Mesenchymal stem cell (in vitro differentiated cells and primary cell): ENCODE data around the gene SLC41A3.

Experiments used
- DNase-seq: peaks from one replicate; pipeline ENCODE4 v3.0.0-alpha.2; 2013
- H2AFZ ChIP-seq: one replicate; pipeline ENCODE4 v1.6.1; 2013; ENCODE audit warnings: low read depth, mild to moderate bottlenecking, control low read depth, inconsistent platforms, low read length, moderate library complexity
- H2AK5ac ChIP-seq: 2 replicates; pipeline ENCODE4 v1.6.1; 2013; ENCODE audit warnings: low read length, moderate library complexity, mild to moderate bottlenecking, inconsistent platforms; ENCODE audit not compliant: severe bottlenecking
- H2BK120ac ChIP-seq: one replicate; pipeline ENCODE4 v1.6.1; 2013; ENCODE audit warnings: low read depth, mild to moderate bottlenecking, inconsistent platforms, low read length, moderate library complexity
- H2BK12ac ChIP-seq, 2 experiments: one replicate each; pipeline ENCODE4 v1.6.1; 2013; ENCODE audit warnings: inconsistent platforms in 2 of 2, low read length in 2 of 2, mild to moderate bottlenecking in 2 of 2, moderate library complexity in 2 of 2, control low read depth in 1 of 2
- H2BK15ac ChIP-seq: one replicate; pipeline ENCODE4 v1.6.1; 2013; ENCODE audit warnings: mild to moderate bottlenecking, low read depth, inconsistent platforms; ENCODE audit not compliant: poor library complexity, severe bottlenecking
- H2BK5ac ChIP-seq: 2 replicates; pipeline ENCODE4 v1.6.1; 2013; ENCODE audit warnings: low read depth, mild to moderate bottlenecking, low read length, control low read depth, inconsistent platforms; ENCODE audit not compliant: poor library complexity, severe bottlenecking
- H3K14ac ChIP-seq, 2 experiments: one replicate each; pipeline ENCODE4 v1.6.1; 2013; ENCODE audit warnings: inconsistent platforms in 2 of 2, low read length in 2 of 2, control low read depth in 1 of 2, mild to moderate bottlenecking in 1 of 2, moderate library complexity in 1 of 2
- H3K18ac ChIP-seq, 2 experiments: one replicate each; pipeline ENCODE4 v1.6.1; 2013; ENCODE audit warnings: inconsistent platforms in 2 of 2, low read length in 2 of 2, control low read depth in 1 of 2, low read depth in 1 of 2, mild to moderate bottlenecking in 1 of 2
- H3K23ac ChIP-seq, 2 experiments: one replicate each; pipeline ENCODE4 v1.6.1; 2013; ENCODE audit warnings: inconsistent platforms in 2 of 2, low read length in 2 of 2, mild to moderate bottlenecking in 2 of 2, moderate library complexity in 2 of 2, control low read depth in 1 of 2
- H3K27ac ChIP-seq: 2 replicates; pipeline ENCODE4 v1.5.1; 2013; ENCODE audit warnings: mild to moderate bottlenecking, moderate library complexity, low read length, control low read depth, inconsistent platforms; ENCODE audit not compliant: poor library complexity, severe bottlenecking
- H3K27me3 ChIP-seq, 2 experiments: 2 replicates each; pipeline versions ENCODE4 v1.6.1 to v1.7.0; 2013; ENCODE audit warnings: low read length in 2 of 2, mild to moderate bottlenecking in 2 of 2, moderate library complexity in 2 of 2, control low read depth in 1 of 2, inconsistent platforms in 1 of 2; ENCODE audit not compliant: control insufficient read depth in 1 of 2, insufficient read depth in 1 of 2
- H3K36me3 ChIP-seq, 2 experiments: 2 replicates each; pipeline versions ENCODE4 v1.6.1 to v1.7.0; 2013; ENCODE audit warnings: low read length in 2 of 2, control low read depth in 1 of 2, inconsistent platforms in 1 of 2, low read depth in 1 of 2, mild to moderate bottlenecking in 1 of 2; ENCODE audit not compliant: insufficient read depth in 2 of 2, control insufficient read depth in 1 of 2
- H3K4ac ChIP-seq, 2 experiments: one replicate each; pipeline ENCODE4 v1.6.1; 2013; ENCODE audit warnings: inconsistent platforms in 2 of 2, low read length in 2 of 2, mild to moderate bottlenecking in 2 of 2, moderate library complexity in 2 of 2, control low read depth in 1 of 2, low read depth in 1 of 2
- H3K4me1 ChIP-seq: 2 replicates; pipeline ENCODE4 v1.6.1; 2013; ENCODE audit warnings: low read depth, low read length, control low read depth; ENCODE audit not compliant: control insufficient read depth, insufficient read depth
- H3K4me2 ChIP-seq: 2 replicates; pipeline ENCODE4 v1.6.1; 2013; ENCODE audit warnings: low read length, mild to moderate bottlenecking, inconsistent platforms; ENCODE audit not compliant: poor library complexity, severe bottlenecking
- H3K4me3 ChIP-seq, 2 experiments: 2 replicates each; pipeline versions ENCODE4 v1.5.1 to v1.7.0; 2013; ENCODE audit warnings: low read length in 2 of 2, mild to moderate bottlenecking in 2 of 2, control low read depth in 1 of 2, low read depth in 1 of 2; ENCODE audit not compliant: insufficient read depth in 1 of 2
- H3K79me1 ChIP-seq: replicated peaks from 2 replicates; pipeline ENCODE4 v1.6.1; 2013; ENCODE audit warnings: mild to moderate bottlenecking, control low read depth, low read length, inconsistent platforms; ENCODE audit not compliant: poor library complexity, severe bottlenecking
- H3K9ac ChIP-seq: 2 replicates; pipeline ENCODE4 v1.7.0; 2013; ENCODE audit warnings: mild to moderate bottlenecking, low read length, moderate library complexity
- H3K9me3 ChIP-seq: 2 replicates; pipeline ENCODE4 v1.7.0; 2013; ENCODE audit warnings: mild to moderate bottlenecking, low read length; ENCODE audit not compliant: control insufficient read depth
- H4K8ac ChIP-seq: one replicate; pipeline ENCODE4 v1.6.1; 2013; ENCODE audit warnings: inconsistent platforms, mild to moderate bottlenecking, low read length, moderate library complexity
- H4K91ac ChIP-seq: one replicate; pipeline ENCODE4 v1.6.1; 2013; ENCODE audit warnings: mild to moderate bottlenecking, low read length, inconsistent platforms
- WGBS: methylation state at CpG from one replicate; pipeline ENCODE4 v1.1.7; 2013; ENCODE audit warnings: mixed read lengths; 5-methylcytosine and 5-hydroxymethylcytosine counted together

SLC41A3 gene

GRCh38 chr3:126004692-126005091 is 79.2 kb downstream of the SLC41A3 start:
- whole genome bisulfite sequencing, result 94% methylated on average over 7 of the region's 7 CpGs
- no peaks in the 10 kb centered on the region for H3K4me1 ChIP-seq

GRCh38 chr3:126004217-126004616 is 79.7 kb downstream of the SLC41A3 start:
- Histone ChIP-seq H3K27me3 (no peaks in the 10 kb centered on the region), H2AK5ac (no peak overlapping the region), H3K4me3 (no peak overlapping the region), H3K9me3 (no peaks in the 10 kb centered on the region), H2BK15ac (no peak overlapping the region), H3K23ac (no peak overlapping the region), H3K27ac (no peak overlapping the region), H3K4me1 (no peaks in the 10 kb centered on the region), H3K14ac (no peak overlapping the region), H3K18ac (no peak overlapping the region), H3K36me3 (peaks cover 26 to 29% of the 10 kb centered on the region in 2 experiments), H3K4me2 (no peak overlapping the region), H3K4ac (no peak overlapping the region), H2AFZ (no peak overlapping the region), H2BK5ac (no peak overlapping the region), H4K8ac (no peak overlapping the region), H2BK120ac (no peak overlapping the region), H3K79me1 (no peaks in the 10 kb centered on the region), H2BK12ac (no peak overlapping the region), H3K9ac (no peak overlapping the region), H4K91ac (no peak overlapping the region)
- WGBS, result 96% methylated on average over 6 of the region's 6 CpGs
- DNase-seq, result no peak

More at GRCh38 chr3:126004692-126005091, 79.2 kb downstream of the SLC41A3 start:
- Histone ChIP-seq H3K14ac (peak overlapping the region in 1 of 2 experiments; percentile 53), H3K27me3 (no peaks in the 10 kb centered on the region), H3K27ac (no peak overlapping the region), H3K23ac (no peak overlapping the region), H2AFZ (no peak overlapping the region), H3K4me2 (no peak overlapping the region), H2BK12ac (no peak overlapping the region), H2BK5ac (no peak overlapping the region), H3K36me3 (peaks cover 26 to 29% of the 10 kb centered on the region in 2 experiments), H3K9ac (no peak overlapping the region), H4K91ac (no peak overlapping the region), H3K79me1 (no peaks in the 10 kb centered on the region), H3K4ac (no peak overlapping the region), H2AK5ac (no peak overlapping the region), H3K4me3 (no peak overlapping the region), H2BK120ac (no peak overlapping the region), H4K8ac (no peak overlapping the region), H3K18ac (no peak overlapping the region), H3K9me3 (no peaks in the 10 kb centered on the region), H2BK15ac (no peak overlapping the region)
- no peak for DNase-seq

GRCh38 chr3:126003447-126004190 is 80.3 kb downstream of the SLC41A3 start:
- Histone ChIP-seq H2AFZ (no peak overlapping the region), H3K14ac (peak overlapping the region in 1 of 2 experiments; percentile 3), H3K79me1 (no peaks in the 10 kb centered on the region), H3K23ac (no peak overlapping the region), H2BK120ac (no peak overlapping the region), H3K4me3 (no peak overlapping the region), H3K9me3 (no peaks in the 10 kb centered on the region), H3K4me1 (no peaks in the 10 kb centered on the region), H2BK5ac (no peak overlapping the region), H3K4me2 (no peak overlapping the region), H3K36me3 (peaks cover 24 to 27% of the 10 kb centered on the region in 2 experiments), H4K8ac (no peak overlapping the region), H3K27me3 (no peaks in the 10 kb centered on the region), H3K18ac (no peak overlapping the region), H3K27ac (no peak overlapping the region), H2BK12ac (no peak overlapping the region), H2AK5ac (no peak overlapping the region), H3K4ac (no peak overlapping the region), H4K91ac (no peak overlapping the region), H3K9ac (no peak overlapping the region), H2BK15ac (no peak overlapping the region)
- 93% methylated on average over 9 of the region's 10 CpGs for whole genome bisulfite sequencing
- no peak for DNase-seq

- H3K4me2 ChIP-seq, result no peak overlapping the region
Observed at GRCh38 chr3:126002189-126002588, 81.7 kb downstream of the SLC41A3 start.

More at GRCh38 chr3:126002189-126002588, 81.7 kb downstream of the SLC41A3 start:
- H3K4me3 ChIP-seq, result no peak overlapping the region
- H3K27me3 ChIP-seq, result no peaks in the 10 kb centered on the region
- peaks cover 10 to 13% of the 10 kb centered on the region in 2 experiments for H3K36me3 ChIP-seq
- H3K9me3 ChIP-seq, result no peaks in the 10 kb centered on the region
- no peak overlapping the region for H3K14ac ChIP-seq
- H3K23ac ChIP-seq, result no peak overlapping the region
- no peak overlapping the region for H2BK15ac ChIP-seq
- no peak overlapping the region for H3K4ac ChIP-seq
- no peak overlapping the region for H2BK120ac ChIP-seq
- no peak overlapping the region for H3K18ac ChIP-seq
- no peak overlapping the region for H2BK5ac ChIP-seq
- H4K91ac ChIP-seq, result no peak overlapping the region
- no peak overlapping the region for H3K9ac ChIP-seq
- H2AK5ac ChIP-seq, result no peak overlapping the region
- DNase-seq, result no peak
- no peaks in the 10 kb centered on the region for H3K79me1 ChIP-seq
- no peaks in the 10 kb centered on the region for H3K4me1 ChIP-seq
- no peak overlapping the region for H3K27ac ChIP-seq
- no peak overlapping the region for H2BK12ac ChIP-seq
- no peak overlapping the region for H2AFZ ChIP-seq
- no peak overlapping the region for H4K8ac ChIP-seq
